Right cardiac atrium (tissue), 5 donors: ENCODE data around the gene MRPS12. TPM values are rescaled to one million over a fixed set of nuclear protein-coding genes. Genes with fewer than 3 reads are reported as not detected.
"Not testable (repeated sequence)": the region's sequence is repeated elsewhere in the genome, so short reads cannot be mapped to it uniquely, and the experiment has no call there.

Experiments used
- ATAC-seq, 2 donors: fragments of 200-7000 bp; cut with Tn5 transposase; one replicate each; pipeline versions ENCODE4 v1.8.0 to v1.9.1; 2020; ENCODE audit warnings: moderate library complexity in 2 of 2, mild to moderate bottlenecking in 1 of 2
- DNase-seq, 3 donors: peaks; one replicate each; pipeline ENCODE4 v3.0.0-alpha.2; 2020
- H3K27ac ChIP-seq: one replicate; pipeline ENCODE4 v1.5.1; 2013; ENCODE audit warnings: mild to moderate bottlenecking, low read length, control low read depth, moderate library complexity
- H3K27me3 ChIP-seq: one replicate; pipeline ENCODE4 v1.6.1; 2013; ENCODE audit not compliant: control insufficient read depth, insufficient read depth
- H3K4me1 ChIP-seq: one replicate; pipeline ENCODE4 v1.6.1; 2013; ENCODE audit warnings: low read length; ENCODE audit not compliant: control insufficient read depth, insufficient read depth
- H3K4me3 ChIP-seq: one replicate; pipeline ENCODE4 v1.5.1; 2013; ENCODE audit warnings: low read length, control low read depth
- H3K9me3 ChIP-seq: one replicate; pipeline ENCODE4 v1.6.1; 2013; ENCODE audit warnings: low read length; ENCODE audit not compliant: control insufficient read depth
- WGBS: extraction: QIAGEN DNeasy Blood & Tissue Kit; methylation state at CpG from one replicate; pipeline ENCODE4 v1.1.7; 2013; 5-methylcytosine and 5-hydroxymethylcytosine counted together
- intact Hi-C, 4 donors: fragments of 100-400 bp; cut with DNase I; formaldehyde crosslinking; loops; one replicate each; pipeline versions ENCODE4 v1.11.0 to v1.14.0; 2022 to 2023
- polyA plus RNA-seq: library from polyadenylated mRNA; stranded (reverse); fragments of 200-250 nt; gene quantifications from one replicate; pipeline ENCODE4 v1.2.3, GENCODE V29; 2013
- total RNA-seq, 4 donors: library from RNA; stranded (reverse); fragmentation: NEBNext Ultra II Directional; extraction: Animal tissue kit (Norgen Biotek cat#: 25700); gene quantifications; one replicate each; pipeline ENCODE4 v1.2.1, GENCODE V29; 2021
- donor health status: healthy with polysubstance abuse.
- donor health status: DM: no; HTN: yes; CAD: no.
- donor health status: DM: no; HTN: no; CAD: no.
- donor health status: DM: no; HTN: yes; CAD: no; lungs with severe emphysema.
- donor health status: DM: yes; HTN: yes; CAD: no.

Gene MRPS12
- total and polyA plus RNA-seq, 5 donors, result 49.9 to 80.5 (median 62.2) TPM

DNA sequence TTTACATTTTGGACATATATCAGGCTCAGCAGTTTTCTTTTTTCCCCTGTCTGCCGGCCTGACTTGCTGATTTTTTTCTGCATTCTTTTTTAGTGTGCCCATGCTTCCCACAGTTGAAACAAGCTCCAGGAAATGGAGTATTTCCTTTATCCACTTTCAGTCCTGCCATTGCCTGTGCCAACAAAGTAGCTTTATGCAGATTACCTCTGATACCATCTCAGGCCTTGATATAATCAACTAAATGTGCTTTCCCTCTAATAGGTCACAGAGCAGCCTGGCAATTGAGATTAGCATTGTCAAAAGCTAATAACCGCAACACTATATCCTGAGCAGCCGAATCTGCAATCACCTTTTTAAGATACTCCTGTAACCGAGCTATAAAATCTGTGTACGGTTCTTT lies 9.2 kb downstream of the MRPS12 start:
- H3K27ac ChIP-seq, result no peak overlapping the region
- ATAC-seq (no peak), DNase-seq (no peak)
- H3K27me3 ChIP-seq, result no peaks in the 10 kb centered on the region
- WGBS, result 48% methylated on average over 5 of the region's 5 CpGs
- no peak overlapping the region for H3K4me3 ChIP-seq
- intact Hi-C loops, result no loop called here
- no peaks in the 10 kb centered on the region for H3K4me1 ChIP-seq
- H3K9me3 ChIP-seq, result no peaks in the 10 kb centered on the region

- H3K4me1 ChIP-seq, DNase-seq, H3K4me3 ChIP-seq, intact Hi-C loops, H3K9me3 ChIP-seq, ATAC-seq, H3K27me3 ChIP-seq, H3K27ac ChIP-seq: not testable (repeated sequence)
- 85% methylated on average over 5 of the region's 5 CpGs for WGBS
Observed at GRCh38 chr19:38941466-38941865, 10.7 kb downstream of the MRPS12 start.

DNA sequence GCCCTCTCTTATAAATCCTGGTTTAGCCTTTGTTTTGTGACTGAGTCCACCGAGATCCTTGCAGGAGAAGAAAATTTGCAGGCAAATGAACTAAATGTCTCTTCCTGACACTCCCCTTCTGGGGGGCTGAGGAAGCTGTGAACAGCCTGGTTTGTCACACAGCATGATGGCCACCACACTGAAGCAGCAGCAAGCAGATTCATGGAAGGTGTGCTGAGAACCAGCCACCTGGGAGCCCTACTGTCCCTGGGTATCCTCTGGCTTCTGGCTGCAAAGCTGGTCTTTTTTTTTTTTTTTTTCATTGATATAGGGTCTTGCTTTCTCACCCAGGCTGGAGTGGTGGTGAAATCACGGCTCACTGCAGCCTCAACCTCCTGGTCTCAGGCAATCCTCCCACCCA lies 11.2 kb downstream of the MRPS12 start:
- Histone ChIP-seq H3K27me3 (no peaks in the 10 kb centered on the region), H3K27ac (no peak overlapping the region), H3K4me1 (no peaks in the 10 kb centered on the region), H3K4me3 (no peak overlapping the region), H3K9me3 (no peaks in the 10 kb centered on the region)
- DNase-seq, result no peak
- ATAC-seq, result no peak
- WGBS, result 79% methylated on average over 2 of the region's 2 CpGs
- intact Hi-C loops, result no loop called here

- no peak overlapping the region for H3K4me3 ChIP-seq
- DNase-seq (no peak), ATAC-seq (peak; percentile 42 to 60)
- no peaks in the 10 kb centered on the region for H3K4me1 ChIP-seq
- H3K27me3 ChIP-seq, result no peaks in the 10 kb centered on the region
- no peak overlapping the region for H3K27ac ChIP-seq
- 78% methylated on average over 20 of the region's 20 CpGs for WGBS
- no peaks in the 10 kb centered on the region for H3K9me3 ChIP-seq
- intact Hi-C loops, result no loop called here
Observed at GRCh38 chr19:38942471-38943181, 11.9 kb downstream of the MRPS12 start.

- Histone ChIP-seq H3K27me3 (no peaks in the 10 kb centered on the region), H3K4me3 (no peak overlapping the region), H3K27ac (no peak overlapping the region), H3K9me3 (no peaks in the 10 kb centered on the region), H3K4me1 (peaks cover 1% of the 10 kb centered on the region)
- ATAC-seq (no peak), DNase-seq (no peak)
- 86% methylated on average over 12 of the region's 12 CpGs for WGBS
- intact Hi-C loops, result no loop called here
Observed at GRCh38 chr19:38944981-38945506, 14.3 kb downstream of the MRPS12 start.

- intact Hi-C loops, result no loop called here
- H3K27ac ChIP-seq, result no peak overlapping the region
- no peaks in the 10 kb centered on the region for H3K9me3 ChIP-seq
- no peak for DNase-seq
- H3K27me3 ChIP-seq, result no peaks in the 10 kb centered on the region
- WGBS, result 92% methylated on average over 3 of the region's 3 CpGs
- no peak overlapping the region for H3K4me3 ChIP-seq
- ATAC-seq, result no peak
- H3K4me1 ChIP-seq, result peaks cover 5% of the 10 kb centered on the region
Observed at GRCh38 chr19:38945562-38946228, 15.0 kb downstream of the MRPS12 start.

DNA sequence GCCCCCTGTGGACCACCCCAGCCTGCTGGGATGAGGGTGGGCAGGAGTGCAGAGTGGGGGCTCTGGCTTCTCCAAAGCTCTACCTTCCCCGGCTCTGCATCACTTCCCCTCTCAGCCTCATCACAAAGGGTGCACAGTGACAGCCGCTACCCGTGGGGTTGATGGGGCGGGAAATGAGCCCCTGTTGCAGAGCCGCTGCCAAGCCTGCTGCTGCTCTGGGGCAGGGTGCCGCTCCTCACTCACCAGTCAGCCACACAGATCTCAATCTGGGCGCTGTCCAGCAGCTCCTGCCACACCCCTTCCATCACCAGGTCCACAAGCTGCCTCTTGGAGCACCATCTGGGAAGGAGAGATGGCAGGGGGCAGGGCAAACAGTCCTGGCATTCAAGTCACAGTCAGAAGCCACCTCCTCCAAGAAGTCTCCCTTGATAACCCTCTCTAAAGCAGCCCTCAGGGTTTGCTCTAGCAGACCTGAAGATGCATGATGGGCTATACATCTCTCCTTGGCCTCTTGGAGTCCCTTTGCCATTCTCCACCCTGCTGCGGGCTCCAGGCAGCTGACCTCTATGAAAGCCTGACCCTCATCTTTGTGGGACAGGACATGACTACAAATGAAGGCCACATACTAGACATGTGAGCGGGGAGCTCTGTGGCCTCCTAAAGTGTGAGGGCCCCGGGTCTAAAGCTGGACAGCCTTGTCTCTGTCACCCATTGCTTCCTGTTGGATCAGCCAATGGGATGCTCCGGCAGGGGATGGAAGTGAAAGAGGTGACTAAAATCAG lies 15.7 kb downstream of the MRPS12 start:
- Histone ChIP-seq H3K4me3 (no peak overlapping the region), H3K27me3 (no peaks in the 10 kb centered on the region), H3K27ac (no peak overlapping the region), H3K9me3 (no peaks in the 10 kb centered on the region), H3K4me1 (peaks cover 5% of the 10 kb centered on the region)
- no peak for DNase-seq
- intact Hi-C loops, result no loop called here
- no peak for ATAC-seq
- 89% methylated on average over 11 of the region's 11 CpGs for WGBS

GRCh38 chr19:38949580-38950367 lies 19.0 kb downstream of the MRPS12 start:
- peaks cover 5% of the 10 kb centered on the region for H3K4me1 ChIP-seq

GRCh38 chr19:38951187-38951586 lies 20.4 kb downstream of the MRPS12 start:
- ATAC-seq (no peak), DNase-seq (no peak)
- no peaks in the 10 kb centered on the region for H3K9me3 ChIP-seq
- intact Hi-C loops, result no loop called here
- WGBS, result 66% methylated on average over 3 of the region's 3 CpGs
- no peak overlapping the region for H3K27ac ChIP-seq
- H3K4me1 ChIP-seq, result peaks cover 5% of the 10 kb centered on the region
- H3K4me3 ChIP-seq, result no peak overlapping the region
- H3K27me3 ChIP-seq, result no peaks in the 10 kb centered on the region

More at GRCh38 chr19:38949580-38950367, 19.0 kb downstream of the MRPS12 start:
- no peaks in the 10 kb centered on the region for H3K9me3 ChIP-seq
- 9% methylated on average over 72 of the region's 72 CpGs for WGBS
- ATAC-seq, result peak; percentile 95 to 97
- H3K27ac ChIP-seq, result no peak overlapping the region
- H3K27me3 ChIP-seq, result no peaks in the 10 kb centered on the region
- intact Hi-C loops, result no loop called here
- peak; percentile 92 to 96 (median 95) for DNase-seq
- H3K4me3 ChIP-seq, result peak overlapping the region; percentile 21

GRCh38 chr19:38952395-38953165 lies 21.8 kb downstream of the MRPS12 start:
- no peak for ATAC-seq

More at GRCh38 chr19:38952395-38953165, 21.8 kb downstream of the MRPS12 start:
- no peak for DNase-seq
- H3K27me3 ChIP-seq, result no peaks in the 10 kb centered on the region
- WGBS, result 78% methylated on average over 13 of the region's 13 CpGs
- no peak overlapping the region for H3K27ac ChIP-seq
- H3K9me3 ChIP-seq, result no peaks in the 10 kb centered on the region
- H3K4me1 ChIP-seq, result peaks cover 5% of the 10 kb centered on the region
- no peak overlapping the region for H3K4me3 ChIP-seq
- intact Hi-C loops, result no loop called here
